Nephron (organoid): ENCODE measurements around the gene IDS.
"Not testable (repeated sequence)": the region's sequence is repeated elsewhere in the genome, so short reads cannot be mapped to it uniquely, and the experiment has no call there.

Experiments used
- H3K27ac Mint-ChIP-seq, 3 experiments: 2 replicates each; pipeline ENCODE4 v1.8.0; 2020; ENCODE audit warnings: mixed read lengths in 3 of 3, mild to moderate bottlenecking in 2 of 3, moderate library complexity in 1 of 3
- H3K27me3 Mint-ChIP-seq: 2 replicates; pipeline ENCODE4 v1.8.0; 2021; ENCODE audit warnings: low read depth, mild to moderate bottlenecking, moderate library complexity, mixed read lengths
- H3K36me3 Mint-ChIP-seq: 2 replicates; pipeline ENCODE4 v1.8.0; 2020; ENCODE audit warnings: low read depth, mixed read lengths
- H3K4me1 Mint-ChIP-seq: 2 replicates; pipeline ENCODE4 v1.8.0; 2020; ENCODE audit warnings: mixed read lengths
- H3K4me3 Mint-ChIP-seq, 3 experiments: 2 replicates each; pipeline ENCODE4 v1.8.0; 2020; ENCODE audit warnings: mild to moderate bottlenecking in 3 of 3, mixed read lengths in 3 of 3, moderate library complexity in 2 of 3
- H3K9me3 Mint-ChIP-seq: 2 replicates; pipeline ENCODE4 v1.8.0; 2020; ENCODE audit warnings: mixed read lengths
- CTCF ChIP-seq, 3 experiments: fragments of 200-600 bp; sonication (generic); IDR thresholded peaks; one replicate each; pipeline ENCODE4 v1.5.0; 2021; ENCODE audit warnings: antibody characterized with exemption in 3 of 3; ENCODE audit not compliant: unreplicated experiment in 3 of 3

IDS gene

GRCh38 chrX:149490100-149490499 is 15.0 kb downstream of the IDS start:
- H3K36me3 Mint-ChIP-seq, result peaks cover 31% of the 10 kb centered on the region
- H3K27me3 Mint-ChIP-seq, result no peaks in the 10 kb centered on the region
- peaks cover 3% of the 10 kb centered on the region for H3K9me3 Mint-ChIP-seq
- H3K4me1 Mint-ChIP-seq, result no peaks in the 10 kb centered on the region
- H3K4me3 Mint-ChIP-seq, result no peak overlapping the region
- H3K27ac Mint-ChIP-seq, result no peak overlapping the region
- TF ChIP-seq CTCF (IDR thresholded peaks at IDR 0.05; ENCODE audit: unreplicated experiment in 3 of 3), result no peak

- H3K36me3 Mint-ChIP-seq, result peaks cover 40% of the 10 kb centered on the region
- not testable (repeated sequence) for H3K4me1 Mint-ChIP-seq, H3K9me3 Mint-ChIP-seq, H3K27ac Mint-ChIP-seq, H3K27me3 Mint-ChIP-seq, H3K4me3 Mint-ChIP-seq
Measured at GRCh38 chrX:149488411-149489052, 16.6 kb downstream of the IDS start.

- H3K9me3 Mint-ChIP-seq, H3K27ac Mint-ChIP-seq, H3K4me3 Mint-ChIP-seq, H3K27me3 Mint-ChIP-seq, H3K4me1 Mint-ChIP-seq: not testable (repeated sequence)
- peaks cover 42% of the 10 kb centered on the region for H3K36me3 Mint-ChIP-seq
Measured at GRCh38 chrX:149488008-149488407, 17.1 kb downstream of the IDS start.

GRCh38 chrX:149487292-149487691 is 17.8 kb downstream of the IDS start:
- Mint-ChIP-seq H3K9me3 (peaks cover 4% of the 10 kb centered on the region), H3K36me3 (peaks cover 48% of the 10 kb centered on the region), H3K27ac (no peak overlapping the region), H3K27me3 (no peaks in the 10 kb centered on the region), H3K4me1 (no peaks in the 10 kb centered on the region), H3K4me3 (no peak overlapping the region)
- no peak for TF ChIP-seq CTCF (IDR thresholded peaks at IDR 0.05; ENCODE audit: unreplicated experiment in 3 of 3)

- H3K27ac Mint-ChIP-seq, result no peak overlapping the region
- H3K4me3 Mint-ChIP-seq, result no peak overlapping the region
- no peaks in the 10 kb centered on the region for H3K27me3 Mint-ChIP-seq
- TF ChIP-seq CTCF (IDR thresholded peaks at IDR 0.05; ENCODE audit: unreplicated experiment in 3 of 3), result no peak
- peaks cover 28% of the 10 kb centered on the region for H3K36me3 Mint-ChIP-seq
- peaks cover 8% of the 10 kb centered on the region for H3K9me3 Mint-ChIP-seq
- peaks cover 2% of the 10 kb centered on the region for H3K4me1 Mint-ChIP-seq
Measured at GRCh38 chrX:149476513-149476912, 28.6 kb downstream of the IDS start.

- TF ChIP-seq CTCF (IDR thresholded peaks at IDR 0.05; ENCODE audit: unreplicated experiment in 3 of 3), result no peak
- peaks cover 10% of the 10 kb centered on the region for H3K4me1 Mint-ChIP-seq
- no peaks in the 10 kb centered on the region for H3K27me3 Mint-ChIP-seq
- no peak overlapping the region for H3K27ac Mint-ChIP-seq
- peaks cover 8% of the 10 kb centered on the region for H3K9me3 Mint-ChIP-seq
- peaks cover 15% of the 10 kb centered on the region for H3K36me3 Mint-ChIP-seq
- H3K4me3 Mint-ChIP-seq, result no peak overlapping the region
Measured at GRCh38 chrX:149473966-149474365, 31.1 kb downstream of the IDS start.

- no peak for TF ChIP-seq CTCF (IDR thresholded peaks at IDR 0.05; ENCODE audit: unreplicated experiment in 3 of 3)
- no peak overlapping the region for H3K4me3 Mint-ChIP-seq
- no peak overlapping the region for H3K27ac Mint-ChIP-seq
- peaks cover 8% of the 10 kb centered on the region for H3K9me3 Mint-ChIP-seq
- H3K36me3 Mint-ChIP-seq, result peaks cover 10% of the 10 kb centered on the region
- peaks cover 10% of the 10 kb centered on the region for H3K4me1 Mint-ChIP-seq
- H3K27me3 Mint-ChIP-seq, result no peaks in the 10 kb centered on the region
Measured at GRCh38 chrX:149473092-149473491, 32.0 kb downstream of the IDS start.
